IPS-20b (cell line): ENCODE measurements around the gene KAT6B.

Source experiments
- H3K27ac ChIP-seq: one replicate; pipeline ENCODE4 v1.5.1; 2013; ENCODE audit warnings: low read length
- H3K27me3 ChIP-seq: 2 replicates; pipeline ENCODE4 v1.6.1; 2013; ENCODE audit warnings: mild to moderate bottlenecking, low read length, inconsistent platforms; ENCODE audit not compliant: insufficient read depth
- H3K36me3 ChIP-seq: 2 replicates; pipeline ENCODE4 v1.6.1; 2013; ENCODE audit warnings: low read depth, mild to moderate bottlenecking, inconsistent platforms, low read length, moderate library complexity; ENCODE audit not compliant: insufficient read depth
- H3K4me1 ChIP-seq: 2 replicates; pipeline ENCODE4 v1.6.1; 2013; ENCODE audit warnings: mild to moderate bottlenecking, control low read depth, inconsistent platforms, low read length, moderate library complexity; ENCODE audit not compliant: insufficient read depth
- H3K4me3 ChIP-seq: 2 replicates; pipeline ENCODE4 v1.5.1; 2013; ENCODE audit warnings: mild to moderate bottlenecking, low read length, inconsistent platforms
- H3K9ac ChIP-seq: 2 replicates; pipeline ENCODE4 v1.6.1; 2013; ENCODE audit warnings: low read depth, mild to moderate bottlenecking, inconsistent platforms, low read length, moderate library complexity
- H3K9me3 ChIP-seq: 2 replicates; pipeline ENCODE4 v1.6.1; 2013; ENCODE audit warnings: mild to moderate bottlenecking, low read depth, low read length, inconsistent platforms; ENCODE audit not compliant: insufficient read depth

The KAT6B gene

GRCh38 chr10:75073442-75073841, 247.0 kb downstream of the KAT6B start:
- peaks cover 11% of the 10 kb centered on the region; the same call in 1 of the 2 replicates for H3K4me1 ChIP-seq
- no peaks in the 10 kb centered on the region for H3K36me3 ChIP-seq
- H3K9ac ChIP-seq = no peak overlapping the region
- no peak overlapping the region for H3K4me3 ChIP-seq
- peaks cover 10% of the 10 kb centered on the region; the same call in 1 of the 2 replicates for H3K27me3 ChIP-seq
- no peak overlapping the region for H3K27ac ChIP-seq
- H3K9me3 ChIP-seq = no peaks in the 10 kb centered on the region

- Histone ChIP-seq H3K4me1 (peaks cover 13% of the 10 kb centered on the region; the same call in 1 of the 2 replicates), H3K36me3 (no peaks in the 10 kb centered on the region), H3K9ac (no peak overlapping the region), H3K27me3 (peaks cover 10% of the 10 kb centered on the region; the same call in 1 of the 2 replicates), H3K9me3 (no peaks in the 10 kb centered on the region), H3K27ac (no peak overlapping the region), H3K4me3 (no peak overlapping the region)
Observed at GRCh38 chr10:75074711-75075445, 248.5 kb downstream of the KAT6B start.

GRCh38 chr10:75076348-75076747, 249.9 kb downstream of the KAT6B start:
- no peaks in the 10 kb centered on the region for H3K36me3 ChIP-seq
- H3K4me3 ChIP-seq = no peak overlapping the region
- peaks cover 20% of the 10 kb centered on the region; the same call in 1 of the 2 replicates for H3K27me3 ChIP-seq
- no peak overlapping the region for H3K9ac ChIP-seq
- H3K4me1 ChIP-seq = peaks cover 18% of the 10 kb centered on the region; the same call in 1 of the 2 replicates
- H3K27ac ChIP-seq = no peak overlapping the region
- no peaks in the 10 kb centered on the region; the same call in 1 of the 2 replicates for H3K9me3 ChIP-seq

GRCh38 chr10:75079436-75080083, 253.2 kb downstream of the KAT6B start:
- Histone ChIP-seq H3K36me3 (no peaks in the 10 kb centered on the region), H3K27ac (no peak overlapping the region), H3K9me3 (no peaks in the 10 kb centered on the region; the same call in 1 of the 2 replicates), H3K9ac (no peak overlapping the region), H3K4me3 (no peak overlapping the region), H3K27me3 (peaks cover 30% of the 10 kb centered on the region; the same call in 1 of the 2 replicates), H3K4me1 (peaks cover 25% of the 10 kb centered on the region; the same call in 1 of the 2 replicates)

- no peak overlapping the region for H3K27ac ChIP-seq
- H3K9ac ChIP-seq = no peak overlapping the region
- H3K4me1 ChIP-seq = peaks cover 29% of the 10 kb centered on the region; the same call in 1 of the 2 replicates
- no peak overlapping the region for H3K4me3 ChIP-seq
- peaks cover 28% of the 10 kb centered on the region; the same call in 1 of the 2 replicates for H3K27me3 ChIP-seq
- no peaks in the 10 kb centered on the region; the same call in 1 of the 2 replicates for H3K9me3 ChIP-seq
- no peaks in the 10 kb centered on the region for H3K36me3 ChIP-seq
Observed at GRCh38 chr10:75080554-75080953, 254.2 kb downstream of the KAT6B start.

- Histone ChIP-seq H3K36me3 (no peaks in the 10 kb centered on the region), H3K9me3 (no peaks in the 10 kb centered on the region; the same call in 1 of the 2 replicates), H3K4me3 (no peak overlapping the region), H3K4me1 (peaks cover 22% of the 10 kb centered on the region; the same call in 1 of the 2 replicates), H3K27ac (no peak overlapping the region), H3K27me3 (peaks cover 26% of the 10 kb centered on the region; the same call in 1 of the 2 replicates), H3K9ac (no peak overlapping the region)
Observed at GRCh38 chr10:75081379-75081778, 255.0 kb downstream of the KAT6B start.
